ENCODE data around the gene SRD5A1.
"Not testable (repeated sequence)": the region's sequence is repeated elsewhere in the genome, so short reads cannot be mapped to it uniquely, and the experiment has no call there.

SRD5A1 gene

DNA sequence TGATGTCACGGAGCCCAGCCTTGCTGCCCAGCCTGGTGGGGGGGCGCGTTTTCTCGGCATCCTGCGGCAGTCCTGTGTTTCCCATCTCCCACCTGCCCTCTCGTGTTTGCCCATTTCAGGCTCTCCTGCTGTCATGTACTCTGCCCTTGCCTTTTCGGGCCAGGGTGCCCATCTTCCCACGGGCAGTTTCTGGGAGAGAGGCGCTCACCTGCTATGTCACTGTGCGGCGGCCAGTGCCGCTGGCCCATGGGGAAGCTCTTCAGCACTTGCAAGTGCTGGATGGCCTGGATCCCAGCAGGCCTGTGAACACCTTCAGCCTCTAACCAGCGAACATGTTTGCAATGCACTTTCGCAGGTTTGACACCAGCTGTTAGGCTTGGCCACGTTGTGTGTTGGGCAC lies 33.5 kb downstream of the SRD5A1 start:
- TF ChIP-seq, protein P1, sequence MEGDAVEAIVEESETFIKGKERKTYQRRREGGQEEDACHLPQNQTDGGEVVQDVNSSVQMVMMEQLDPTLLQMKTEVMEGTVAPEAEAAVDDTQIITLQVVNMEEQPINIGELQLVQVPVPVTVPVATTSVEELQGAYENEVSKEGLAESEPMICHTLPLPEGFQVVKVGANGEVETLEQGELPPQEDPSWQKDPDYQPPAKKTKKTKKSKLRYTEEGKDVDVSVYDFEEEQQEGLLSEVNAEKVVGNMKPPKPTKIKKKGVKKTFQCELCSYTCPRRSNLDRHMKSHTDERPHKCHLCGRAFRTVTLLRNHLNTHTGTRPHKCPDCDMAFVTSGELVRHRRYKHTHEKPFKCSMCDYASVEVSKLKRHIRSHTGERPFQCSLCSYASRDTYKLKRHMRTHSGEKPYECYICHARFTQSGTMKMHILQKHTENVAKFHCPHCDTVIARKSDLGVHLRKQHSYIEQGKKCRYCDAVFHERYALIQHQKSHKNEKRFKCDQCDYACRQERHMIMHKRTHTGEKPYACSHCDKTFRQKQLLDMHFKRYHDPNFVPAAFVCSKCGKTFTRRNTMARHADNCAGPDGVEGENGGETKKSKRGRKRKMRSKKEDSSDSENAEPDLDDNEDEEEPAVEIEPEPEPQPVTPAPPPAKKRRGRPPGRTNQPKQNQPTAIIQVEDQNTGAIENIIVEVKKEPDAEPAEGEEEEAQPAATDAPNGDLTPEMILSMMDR (conservative IDR thresholded peaks at IDR 0.05; ENCODE audit: control insufficient read depth, insufficient read depth, low read depth, low read length) = no peak
- no peak overlapping the region for H3K4me3 ChIP-seq (ENCODE audit: control insufficient read depth, low read depth, low read length)
- DNase-seq (ENCODE audit: low read depth) = no peak

- no peak for DNase-seq (ENCODE audit: low read depth)
Observed at GRCh38 chr5:6667648-6668047, 34.4 kb downstream of the SRD5A1 start.

DNA sequence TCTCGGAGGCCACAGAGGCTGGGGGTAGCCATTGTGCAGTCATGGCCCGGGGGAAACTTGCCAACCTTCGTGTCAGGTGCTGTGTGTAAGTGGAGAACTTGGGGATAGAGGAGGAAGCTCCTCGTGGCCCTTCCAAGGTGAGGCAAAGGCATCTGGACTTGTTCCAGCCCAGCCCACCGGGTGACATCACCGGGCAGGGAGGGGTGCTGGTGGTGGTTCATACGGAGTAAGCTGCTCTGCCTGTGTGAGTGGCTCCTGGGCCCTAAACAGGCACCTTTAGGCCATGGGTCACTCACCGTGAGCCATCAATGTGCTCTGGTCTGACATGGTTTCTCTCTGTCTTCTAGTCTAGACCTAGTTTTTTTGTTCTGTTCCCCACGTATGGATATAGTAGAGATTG lies 35.5 kb downstream of the SRD5A1 start:
- not testable (repeated sequence) for DNase-seq (ENCODE audit: low read depth)

More at GRCh38 chr5:6667648-6668047, 34.4 kb downstream of the SRD5A1 start:
- no peak overlapping the region for H3K4me3 ChIP-seq (ENCODE audit: control insufficient read depth, low read depth, low read length)
- TF ChIP-seq, protein P1 (conservative IDR thresholded peaks at IDR 0.05; ENCODE audit: control insufficient read depth, insufficient read depth, low read depth, low read length) = no peak

GRCh38 chr5:6673031-6673430 lies 39.8 kb downstream of the SRD5A1 start:
- TF ChIP-seq, protein P1 (conservative IDR thresholded peaks at IDR 0.05; ENCODE audit: control insufficient read depth, insufficient read depth, low read depth, low read length) = no peak
- no peak for DNase-seq (ENCODE audit: low read depth)
- H3K4me3 ChIP-seq (ENCODE audit: control insufficient read depth, low read depth, low read length) = no peak overlapping the region

More for the DNA sequence above, 35.5 kb downstream of the SRD5A1 start:
- H3K4me3 ChIP-seq (ENCODE audit: control insufficient read depth, low read depth, low read length) = not testable (repeated sequence)

GRCh38 chr5:6673963-6674362 lies 40.7 kb downstream of the SRD5A1 start:
- H3K4me3 ChIP-seq (ENCODE audit: control insufficient read depth, low read depth, low read length) = no peak overlapping the region
- no peak for DNase-seq (ENCODE audit: low read depth)
- TF ChIP-seq, protein P1 (conservative IDR thresholded peaks at IDR 0.05; ENCODE audit: control insufficient read depth, insufficient read depth, low read depth, low read length) = no peak

DNA sequence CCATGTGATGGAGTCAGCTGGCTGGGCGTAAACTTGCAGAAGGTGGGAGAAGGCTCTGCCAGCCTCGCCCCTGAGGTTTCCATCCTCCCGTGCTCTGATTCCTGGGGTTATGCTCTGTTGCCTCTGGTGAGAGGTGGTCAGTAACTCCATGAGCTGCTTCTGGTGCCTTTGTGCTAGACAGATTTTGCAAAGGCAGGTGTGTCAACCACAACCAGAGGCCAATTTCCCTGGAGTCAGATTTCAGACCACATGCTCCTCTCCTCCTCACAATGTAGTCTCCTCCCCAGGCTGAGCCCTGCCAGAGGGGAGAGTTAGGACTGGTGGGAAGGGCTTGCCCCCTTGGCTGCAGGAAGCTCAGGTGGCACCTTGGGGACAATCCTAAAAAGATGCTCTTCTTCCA lies 41.2 kb downstream of the SRD5A1 start:
- H3K4me3 ChIP-seq (ENCODE audit: control insufficient read depth, low read depth, low read length) = no peak overlapping the region
- TF ChIP-seq, protein P1 (conservative IDR thresholded peaks at IDR 0.05; ENCODE audit: control insufficient read depth, insufficient read depth, low read depth, low read length) = no peak
- DNase-seq (ENCODE audit: low read depth) = no peak

DNA sequence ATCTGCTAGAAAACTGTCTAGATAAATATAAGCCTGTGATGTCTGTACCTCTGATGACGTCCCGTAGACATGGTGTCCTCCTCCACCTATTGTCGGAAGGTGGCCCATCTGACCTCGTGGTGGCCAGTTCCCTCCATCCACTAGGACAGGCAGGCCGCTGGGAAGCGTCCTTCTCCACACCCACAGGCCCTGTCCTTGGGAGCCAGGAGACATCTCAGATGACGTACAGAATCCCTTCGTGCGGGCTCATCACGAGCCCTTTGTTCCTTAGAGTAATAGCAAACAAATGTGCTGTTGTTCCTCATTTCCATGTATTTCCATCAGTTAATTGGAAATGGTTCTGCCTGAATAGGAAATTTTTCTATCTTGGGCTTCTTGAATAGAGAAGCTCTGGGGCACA lies 41.6 kb downstream of the SRD5A1 start:
- TF ChIP-seq, protein P1 (conservative IDR thresholded peaks at IDR 0.05; ENCODE audit: control insufficient read depth, insufficient read depth, low read depth, low read length) = no peak
- no peak overlapping the region for H3K4me3 ChIP-seq (ENCODE audit: control insufficient read depth, low read depth, low read length)
- DNase-seq (ENCODE audit: low read depth) = no peak

Measured in fibroblast of mammary gland (primary cell).